Activated CD4-positive, alpha-beta T cell treated with anti-CD3 and anti-CD28 coated beads, Interleukin-2, amount 50 U/mL, for 4 hours (primary cell): ENCODE results near the gene TRPM1.

Source experiments
- DNase-seq, 2 experiments: peaks; one replicate each; pipeline ENCODE4 v3.0.0-alpha.2; 2020

The TRPM1 gene

GRCh38 chr15:31081588-31082250 is 19.8 kb downstream of the TRPM1 start:
- no peak for DNase-seq

- no peak for DNase-seq
Observed at GRCh38 chr15:31081056-31081455, 20.5 kb downstream of the TRPM1 start.

- DNase-seq: no peak
Observed at GRCh38 chr15:31080591-31081014, 20.9 kb downstream of the TRPM1 start.

- DNase-seq: no peak
Observed at GRCh38 chr15:31079519-31079918, 22.0 kb downstream of the TRPM1 start.

GRCh38 chr15:31078471-31078870 is 23.1 kb downstream of the TRPM1 start:
- no peak for DNase-seq

GRCh38 chr15:31077941-31078340 is 23.6 kb downstream of the TRPM1 start:
- DNase-seq: no peak

GRCh38 chr15:31077181-31077580 is 24.3 kb downstream of the TRPM1 start:
- DNase-seq: no peak

- no peak for DNase-seq
Observed at GRCh38 chr15:31074321-31074720, 27.2 kb downstream of the TRPM1 start.

- DNase-seq: no peak
Observed at GRCh38 chr15:31070867-31071266, 30.7 kb downstream of the TRPM1 start.

GRCh38 chr15:31069360-31070000 is 32.0 kb downstream of the TRPM1 start:
- no peak for DNase-seq

GRCh38 chr15:31067890-31068603 is 33.5 kb downstream of the TRPM1 start:
- no peak for DNase-seq

GRCh38 chr15:31065824-31066223 is 35.7 kb downstream of the TRPM1 start:
- no peak for DNase-seq

- no peak for DNase-seq
Observed at GRCh38 chr15:31062911-31063310, 38.6 kb downstream of the TRPM1 start.

- DNase-seq: no peak
Observed at GRCh38 chr15:31062310-31062847, 39.1 kb downstream of the TRPM1 start.

- no peak for DNase-seq
Observed at GRCh38 chr15:31060429-31061140, 40.9 kb downstream of the TRPM1 start.

- DNase-seq: no peak
Observed at GRCh38 chr15:31058236-31058962, 43.1 kb downstream of the TRPM1 start.

GRCh38 chr15:31051496-31052080 is 49.9 kb downstream of the TRPM1 start:
- no peak for DNase-seq

GRCh38 chr15:31050953-31051352 is 50.6 kb downstream of the TRPM1 start:
- no peak for DNase-seq

GRCh38 chr15:31049682-31050615 is 51.6 kb downstream of the TRPM1 start:
- no peak for DNase-seq

GRCh38 chr15:31049111-31049510 is 52.4 kb downstream of the TRPM1 start:
- no peak for DNase-seq

- no peak for DNase-seq
Observed at GRCh38 chr15:31047437-31047836, 54.1 kb downstream of the TRPM1 start.
